HepG2 (cell line): Measurements from ENCODE around the gene TPM2. TPM values are rescaled to one million over a fixed set of nuclear protein-coding genes. Genes with fewer than 3 reads are reported as not detected.

ENCODE experiments used
- ARID4A ChIP-seq: sonication (generic); formaldehyde crosslinking; IDR thresholded peaks from 2 replicates; pipeline ENCODE4 v1.5.0; 2020; ENCODE audit warnings: mild to moderate bottlenecking, missing genetic modification reagents, borderline replicate concordance
- ATM ChIP-seq: fragments of 450-650 bp; IDR thresholded peaks from 2 replicates; pipeline ENCODE4 v1.7.1; 2017; ENCODE audit warnings: mild to moderate bottlenecking, borderline replicate concordance
- BCL6 ChIP-seq: IDR thresholded peaks from 2 replicates; pipeline ENCODE4 v1.6.1; 2016; ENCODE audit warnings: missing genetic modification reagents, missing compliant biosample characterization
- CAMTA2 ChIP-seq: sonication (generic); formaldehyde crosslinking; IDR thresholded peaks from 2 replicates; pipeline ENCODE4 v1.4.0; 2020; ENCODE audit warnings: mild to moderate bottlenecking, missing genetic modification reagents, borderline replicate concordance
- ELF3 ChIP-seq: IDR thresholded peaks from 2 replicates; pipeline ENCODE4 v1.6.1; 2016; ENCODE audit warnings: missing genetic modification reagents, missing compliant biosample characterization
- KAT8 ChIP-seq: IDR thresholded peaks from 2 replicates; pipeline ENCODE4 v1.6.1; 2016; ENCODE audit warnings: missing genetic modification reagents, missing compliant biosample characterization
- MAFG ChIP-seq: sonication (generic); formaldehyde crosslinking; IDR thresholded peaks from 2 replicates; pipeline ENCODE4 v1.5.1; 2020; ENCODE audit warnings: mild to moderate bottlenecking, missing genetic modification reagents
- NFKB2 ChIP-seq: sonication (generic); formaldehyde crosslinking; IDR thresholded peaks from 2 replicates; pipeline ENCODE4 v1.4.0; 2020; ENCODE audit warnings: missing genetic modification reagents, borderline replicate concordance
- PRMT3 ChIP-seq: sonication (generic); formaldehyde crosslinking; IDR thresholded peaks from 2 replicates; pipeline ENCODE4 v1.8.1; 2022; ENCODE audit warnings: low read depth, mild to moderate bottlenecking, moderate library complexity, missing genetic modification reagents, borderline replicate concordance
- SALL2 ChIP-seq: sonication (generic); formaldehyde crosslinking; IDR thresholded peaks from 2 replicates; pipeline ENCODE4 v1.8.1; 2023; ENCODE audit warnings: mild to moderate bottlenecking, missing genetic modification reagents, inconsistent platforms
- SCMH1 ChIP-seq: sonication (generic); formaldehyde crosslinking; IDR thresholded peaks from 2 replicates; pipeline ENCODE4 v1.9.0; 2021; ENCODE audit warnings: missing genetic modification reagents, mild to moderate bottlenecking, borderline replicate concordance
- SRY ChIP-seq: sonication (generic); formaldehyde crosslinking; IDR thresholded peaks from 2 replicates; pipeline ENCODE4 v1.8.0; 2022; ENCODE audit warnings: mild to moderate bottlenecking, missing genetic modification reagents
- YY1 ChIP-seq: IDR thresholded peaks from 2 replicates; pipeline ENCODE4 v1.6.1; 2011; ENCODE audit warnings: low read length, low read depth, moderate library complexity, mild to moderate bottlenecking; ENCODE audit not compliant: insufficient read depth, insufficient replicate concordance
- ZBTB14 ChIP-seq: sonication (generic); formaldehyde crosslinking; IDR thresholded peaks from 2 replicates; pipeline ENCODE4 v1.4.0; 2020; ENCODE audit warnings: missing genetic modification reagents
- ZFP36 ChIP-seq: fragments of 150-350 bp; IDR thresholded peaks from 2 replicates; pipeline ENCODE4 v1.6.1; 2018; ENCODE audit warnings: borderline replicate concordance, low read length, low read depth; ENCODE audit not compliant: partially characterized antibody
- ZNF121 ChIP-seq: sonication (generic); formaldehyde crosslinking; IDR thresholded peaks from 2 replicates; pipeline ENCODE4 v1.5.0; 2020; ENCODE audit warnings: mild to moderate bottlenecking, missing genetic modification reagents
- ZNF224 ChIP-seq: sonication (generic); formaldehyde crosslinking; IDR thresholded peaks from 2 replicates; pipeline ENCODE4 v1.5.0; 2020; ENCODE audit warnings: mild to moderate bottlenecking, missing genetic modification reagents
- ZNF496 ChIP-seq: sonication (generic); formaldehyde crosslinking; IDR thresholded peaks from 2 replicates; pipeline ENCODE4 v1.8.1; 2023; ENCODE audit warnings: mild to moderate bottlenecking, moderate library complexity, missing genetic modification reagents; ENCODE audit not compliant: insufficient replicate concordance
- ZNF563 ChIP-seq: sonication (generic); formaldehyde crosslinking; IDR thresholded peaks from 2 replicates; pipeline ENCODE4 v1.8.0; 2022; ENCODE audit warnings: mild to moderate bottlenecking, moderate library complexity, missing genetic modification reagents
- ZNF629 ChIP-seq: sonication (generic); formaldehyde crosslinking; conservative IDR thresholded peaks from 2 replicates; pipeline ENCODE4 v1.5.0; 2020; ENCODE audit warnings: missing genetic modification reagents
- ZNF7 ChIP-seq: IDR thresholded peaks from 2 replicates; pipeline ENCODE4 v1.6.1; 2016; ENCODE audit warnings: missing biosample characterization, missing genetic modification reagents
- ZNF761 ChIP-seq: sonication (generic); formaldehyde crosslinking; conservative IDR thresholded peaks from 2 replicates; pipeline ENCODE4 v1.4.0; 2020; ENCODE audit warnings: mild to moderate bottlenecking, missing genetic modification reagents
- ZNF850 ChIP-seq: sonication (generic); formaldehyde crosslinking; conservative IDR thresholded peaks from 2 replicates; pipeline ENCODE4 v1.9.0; 2021; ENCODE audit warnings: mild to moderate bottlenecking, missing genetic modification reagents
- ZNF878 ChIP-seq: sonication (generic); formaldehyde crosslinking; IDR thresholded peaks from 2 replicates; pipeline ENCODE4 v1.8.1; 2023; ENCODE audit warnings: mild to moderate bottlenecking, missing genetic modification reagents, moderate library complexity
- ZNF879 ChIP-seq: sonication (generic); formaldehyde crosslinking; IDR thresholded peaks from 2 replicates; pipeline ENCODE4 v1.8.1; 2023; ENCODE audit warnings: missing genetic modification reagents
- ZNF883 ChIP-seq: sonication (generic); formaldehyde crosslinking; IDR thresholded peaks from 2 replicates; pipeline ENCODE4 v1.5.1; 2020; ENCODE audit warnings: mild to moderate bottlenecking, missing genetic modification reagents; ENCODE audit errors: not compliant biosample characterization
- polyA plus RNA-seq, 8 experiments: library from polyadenylated mRNA; depleted of rRNA in 3 of 8; stranded (reverse) in 7 of 8; unstranded in 1 of 8; fragments of >200 nt; fragmentation: Illumina TruSeq in 4 of 8; extraction: Trizol in 4 of 8; gene quantifications; 2 replicates each; pipeline versions ENCODE4 v1.2.1 to v1.2.3, GENCODE V29; 2011 to 2016; ENCODE audit warnings: low read depth in 4 of 8, missing spikeins in 1 of 8, mixed read lengths in 1 of 8; ENCODE audit not compliant: insufficient read depth in 1 of 8
- total RNA-seq, 5 experiments: library from RNA; depleted of rRNA; stranded (reverse); fragments of >200 nt; fragmentation: Illumina TruSeq; extraction: Trizol; gene quantifications; 2 replicates each; pipeline ENCODE4 v1.2.3, GENCODE V29; 2016; ENCODE audit warnings: low read depth in 1 of 5

The TPM2 gene
- total and polyA plus RNA-seq, 2 of the 13 experiments (the other 11 are each of a cell fraction or from before 2014, with no cell fraction given), result 3.1 to 10.7 TPM

GRCh38 chr9:35646533-35647265 lies 43.0 kb downstream of the TPM2 start (continued):
- TF ChIP-seq ZBTB14 (CRISPR knock-in tag), result peak; percentile 29; the same call in 1 of the 2 replicates
- no peak for TF ChIP-seq ZNF121 (CRISPR knock-in tag)
- TF ChIP-seq SRY (CRISPR knock-in tag), result peak; percentile 86; the same call in 1 of the 2 replicates
- TF ChIP-seq ZFP36, result no peak
- no peak for TF ChIP-seq PRMT3 (CRISPR knock-in tag)
- TF ChIP-seq ZNF879 (CRISPR knock-in tag), result no peak
- no peak for TF ChIP-seq ZNF496 (CRISPR knock-in tag)
- no peak for TF ChIP-seq ZNF883 (CRISPR knock-in tag)
- TF ChIP-seq KAT8 (CRISPR knock-in tag), result no peak; the same call in 1 of the 2 replicates
- 0 out of 2 replicates have a peak, but pooled peaks have one; percentile 30 for TF ChIP-seq ELF3
- 0 out of 2 replicates have a peak, but pooled peaks have one; percentile 29 for TF ChIP-seq ZNF761 (CRISPR knock-in tag)
- TF ChIP-seq ZNF850, result no peak
- no peak for TF ChIP-seq ZNF7
- no peak for TF ChIP-seq ZNF224 (CRISPR knock-in tag)
- TF ChIP-seq ZNF629 (CRISPR knock-in tag), result no peak
- peak; percentile 84 for TF ChIP-seq ARID4A
- TF ChIP-seq ZNF563 (CRISPR knock-in tag), result peak; percentile 66; the same call in 1 of the 2 replicates
- no peak for TF ChIP-seq MAFG
- TF ChIP-seq SCMH1 (CRISPR knock-in tag), result no peak
- TF ChIP-seq BCL6 (CRISPR knock-in tag), result peak; percentile 31; the same call in 1 of the 2 replicates
- peak; percentile 91 for TF ChIP-seq SALL2
- no peak for TF ChIP-seq ATM
- no peak; the same call in 1 of the 2 replicates for TF ChIP-seq ZNF878 (CRISPR knock-in tag)
- TF ChIP-seq CAMTA2 (CRISPR knock-in tag), result no peak
- TF ChIP-seq NFKB2 (CRISPR knock-in tag), result peak; percentile 28; the same call in 1 of the 2 replicates
- peak; percentile 60 for TF ChIP-seq YY1
